GM21576 (cell line): ENCODE results near the gene TCOF1.

Experiments used
- ATAC-seq: cut with Tn5 transposase; IDR thresholded peaks from one replicate; pipeline ENCODE4 v1.9.1; 2021; ENCODE audit warnings: mild to moderate bottlenecking, moderate library complexity; ENCODE audit not compliant: unreplicated experiment

TCOF1 gene

DNA sequence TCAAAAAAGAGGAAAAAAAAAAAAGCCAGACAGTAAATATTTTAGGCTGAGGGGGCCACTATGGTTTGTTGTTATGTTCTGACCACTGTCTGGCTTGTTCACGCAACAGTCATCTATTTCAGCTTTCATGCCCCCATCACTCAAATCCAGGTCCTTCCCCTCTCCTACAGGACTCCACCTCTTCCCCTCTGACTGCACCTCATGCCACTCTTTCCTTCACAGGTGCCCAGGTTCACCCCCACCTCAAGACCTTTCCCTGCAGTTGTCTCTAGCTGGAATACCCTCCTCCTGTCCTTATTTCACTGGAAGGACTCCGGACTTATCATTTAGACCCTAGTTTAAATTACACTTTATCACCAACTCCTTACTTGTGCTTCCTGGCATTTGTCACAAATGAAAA, 88.6 kb downstream of the TCOF1 start:
- no peak for ATAC-seq

DNA sequence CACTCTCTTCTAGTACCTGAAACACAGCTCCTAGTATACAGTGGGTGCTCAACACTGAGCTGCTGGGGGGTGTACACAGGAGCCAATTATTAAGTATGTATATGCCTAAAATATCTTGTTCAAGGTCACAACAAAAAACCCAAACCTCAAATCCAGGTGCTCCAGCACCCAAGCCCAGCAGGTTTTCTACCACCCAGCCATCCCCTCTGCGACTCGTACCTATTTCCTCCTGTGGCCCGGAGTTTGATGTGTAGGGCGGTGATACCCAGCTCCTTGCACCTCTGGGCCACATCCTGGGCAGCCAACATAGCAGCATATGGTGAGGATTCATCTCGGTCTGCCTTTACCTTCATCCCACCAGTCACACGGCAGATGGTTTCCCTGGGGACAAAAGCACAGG, 89.1 kb downstream of the TCOF1 start:
- ATAC-seq: no peak

DNA sequence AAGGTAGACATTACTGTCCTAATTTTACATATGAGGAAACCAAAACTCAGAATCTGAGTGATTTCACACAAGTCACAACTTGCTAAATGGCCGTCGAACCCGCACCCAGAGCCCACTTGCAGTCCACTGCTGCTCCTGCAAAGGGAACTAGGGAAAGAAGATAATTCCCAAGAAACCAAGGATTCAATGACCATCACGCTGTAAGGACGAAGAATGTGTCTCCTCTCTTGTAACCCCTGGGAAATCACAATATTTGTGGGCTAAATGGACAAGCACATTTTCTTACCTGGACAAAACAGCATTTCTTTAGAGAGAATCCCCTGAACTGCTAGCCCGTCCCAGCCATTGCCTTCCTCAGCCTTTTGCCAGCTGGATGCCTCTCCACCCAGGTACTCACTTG, 89.7 kb downstream of the TCOF1 start:
- no peak for ATAC-seq

DNA sequence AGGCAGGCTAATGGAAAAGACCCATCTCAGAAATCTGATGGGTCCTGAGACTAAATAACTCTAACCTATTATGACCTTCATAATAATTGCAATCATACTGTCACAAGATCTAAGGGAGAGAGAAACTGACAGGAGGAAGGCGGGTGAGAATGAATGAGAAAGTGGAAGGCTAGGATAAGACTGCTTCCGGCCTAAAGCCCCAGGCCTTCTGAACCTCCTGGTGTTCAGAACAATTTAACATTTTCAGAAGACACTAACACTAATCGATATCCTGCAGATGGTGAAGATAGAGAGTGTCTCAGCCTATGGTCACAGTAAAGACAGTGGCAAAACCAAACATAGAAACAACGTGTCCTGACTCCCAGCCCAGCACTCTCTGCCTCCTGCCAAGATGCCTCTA, 90.8 kb downstream of the TCOF1 start:
- no peak for ATAC-seq

DNA sequence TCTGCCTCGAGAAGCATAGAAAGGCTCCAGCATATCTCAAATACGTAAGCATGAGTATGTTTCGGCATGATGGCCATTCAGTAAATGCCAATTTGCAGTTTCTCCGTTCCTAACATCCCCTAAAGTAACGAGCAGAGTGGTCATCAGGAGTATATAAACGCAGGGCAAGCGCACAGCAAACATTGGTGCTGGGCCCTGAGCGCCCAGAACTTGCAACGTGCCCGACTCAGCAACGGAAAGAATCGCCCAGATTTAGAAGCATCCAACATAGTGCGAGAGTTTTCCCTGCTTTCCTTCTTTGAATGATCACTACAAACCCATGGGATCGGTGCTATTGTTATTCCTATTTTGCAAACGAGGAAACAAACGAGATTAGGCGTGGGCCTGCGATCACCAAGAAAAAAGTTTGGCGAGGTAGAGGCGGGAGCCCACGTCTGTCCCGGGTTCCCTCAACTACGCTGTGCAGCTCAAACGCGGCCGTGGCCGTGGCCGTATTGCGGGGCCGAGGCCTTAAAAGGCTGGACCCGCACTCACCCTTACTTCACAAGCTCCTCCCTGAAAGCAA, 91.5 kb downstream of the TCOF1 start:
- ATAC-seq: peak; percentile 30
